Adrenal gland (tissue), 5 donors: ENCODE results near the gene KRT5.

Experiments
- POLR2A ChIP-seq, 2 donors: fragments of 450-650 bp; IDR thresholded peaks; one replicate each; pipeline ENCODE4 v1.6.1; 2017; ENCODE audit warnings: antibody characterized with exemption in 2 of 2, mild to moderate bottlenecking in 2 of 2, moderate library complexity in 1 of 2
- TF ChIP-seq, protein P1 (sequence below), 6 experiments: fragments of 450-650 bp in 4 of 6; fragments of 200-600 bp in 2 of 6; sonication (generic) in 1 of 6; IDR thresholded peaks; 1 replicate in 5 of 6; 2 replicates in 1 of 6; pipeline versions ENCODE4 v1.5.1 to v1.8.0; 2016 to 2021; ENCODE audit warnings: antibody characterized with exemption in 6 of 6, mild to moderate bottlenecking in 2 of 6, moderate library complexity in 1 of 6
- donor health status: DM: no; HTN: no; CAD: no.

DNA sequence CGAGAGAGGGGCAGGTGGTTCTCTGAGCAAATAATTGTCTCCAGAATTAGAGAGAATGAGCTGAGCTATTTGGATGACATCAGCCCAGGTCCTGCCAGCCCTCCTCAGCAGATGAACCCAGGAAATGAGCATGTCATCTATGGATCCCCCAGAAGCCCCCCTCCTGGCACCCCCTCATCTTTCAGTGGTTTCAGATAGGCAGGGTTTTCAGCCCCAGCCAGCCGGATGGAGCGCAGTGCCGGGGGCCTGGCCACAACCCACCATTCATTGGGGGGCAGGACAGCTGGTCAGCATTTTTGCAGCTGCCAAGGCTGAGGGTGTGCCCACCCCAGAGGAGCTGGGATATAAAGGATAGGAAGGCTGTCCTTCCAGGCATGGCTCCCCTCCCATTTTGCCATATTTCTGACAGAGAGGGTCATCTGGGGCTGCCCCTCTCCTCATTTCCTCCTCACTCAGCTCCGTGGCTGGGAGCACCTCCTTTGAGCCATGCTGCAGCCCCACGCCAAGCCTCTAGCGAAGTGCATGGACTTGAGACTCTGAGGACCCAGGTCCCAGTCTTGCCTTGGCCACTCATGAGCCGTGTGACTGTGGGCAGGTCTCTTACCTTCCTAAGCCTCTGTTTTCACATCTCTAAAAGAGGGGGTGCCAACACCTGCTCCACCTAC, 38.7 kb upstream of the KRT5 start:
- TF ChIP-seq, protein P1, sequence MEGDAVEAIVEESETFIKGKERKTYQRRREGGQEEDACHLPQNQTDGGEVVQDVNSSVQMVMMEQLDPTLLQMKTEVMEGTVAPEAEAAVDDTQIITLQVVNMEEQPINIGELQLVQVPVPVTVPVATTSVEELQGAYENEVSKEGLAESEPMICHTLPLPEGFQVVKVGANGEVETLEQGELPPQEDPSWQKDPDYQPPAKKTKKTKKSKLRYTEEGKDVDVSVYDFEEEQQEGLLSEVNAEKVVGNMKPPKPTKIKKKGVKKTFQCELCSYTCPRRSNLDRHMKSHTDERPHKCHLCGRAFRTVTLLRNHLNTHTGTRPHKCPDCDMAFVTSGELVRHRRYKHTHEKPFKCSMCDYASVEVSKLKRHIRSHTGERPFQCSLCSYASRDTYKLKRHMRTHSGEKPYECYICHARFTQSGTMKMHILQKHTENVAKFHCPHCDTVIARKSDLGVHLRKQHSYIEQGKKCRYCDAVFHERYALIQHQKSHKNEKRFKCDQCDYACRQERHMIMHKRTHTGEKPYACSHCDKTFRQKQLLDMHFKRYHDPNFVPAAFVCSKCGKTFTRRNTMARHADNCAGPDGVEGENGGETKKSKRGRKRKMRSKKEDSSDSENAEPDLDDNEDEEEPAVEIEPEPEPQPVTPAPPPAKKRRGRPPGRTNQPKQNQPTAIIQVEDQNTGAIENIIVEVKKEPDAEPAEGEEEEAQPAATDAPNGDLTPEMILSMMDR (IDR thresholded peaks at IDR 0.05): no peak
- no peak for TF ChIP-seq POLR2A (IDR thresholded peaks at IDR 0.05)
